ENCODE data around the gene BARX2.

Gene BARX2

GRCh38 chr11:129354691-129355090 lies 21.0 kb upstream of the BARX2 start:
- Histone ChIP-seq H3K4me1 (ENCODE audit: control insufficient read depth, insufficient read depth, low read length) (no peaks in the 10 kb centered on the region), H3K9me3 (ENCODE audit: control insufficient read depth, insufficient read depth, low read depth, low read length) (peaks cover 3% of the 10 kb centered on the region; the same call in 1 of the 2 replicates), H3K9ac (ENCODE audit: low read length) (no peak overlapping the region), H3K27ac (ENCODE audit: low read depth, low read length) (no peak overlapping the region), H3K4me3 (ENCODE audit: low read depth, low read length) (no peak overlapping the region), H3K27me3 (ENCODE audit: control insufficient read depth, insufficient read depth, low read length) (no peaks in the 10 kb centered on the region; the same call in 1 of the 2 replicates), H3K36me3 (ENCODE audit: control insufficient read depth, insufficient read depth, low read length) (no peaks in the 10 kb centered on the region)

GRCh38 chr11:129359748-129360147 lies 15.9 kb upstream of the BARX2 start:
- Histone ChIP-seq H3K36me3 (ENCODE audit: control insufficient read depth, insufficient read depth, low read length) (no peaks in the 10 kb centered on the region), H3K9me3 (ENCODE audit: control insufficient read depth, insufficient read depth, low read depth, low read length) (peaks cover 5% of the 10 kb centered on the region; the same call in 1 of the 2 replicates), H3K9ac (ENCODE audit: low read length) (no peak overlapping the region), H3K4me3 (ENCODE audit: low read depth, low read length) (no peak overlapping the region), H3K4me1 (ENCODE audit: control insufficient read depth, insufficient read depth, low read length) (no peaks in the 10 kb centered on the region), H3K27me3 (ENCODE audit: control insufficient read depth, insufficient read depth, low read length) (peaks cover 10% of the 10 kb centered on the region; the same call in 1 of the 2 replicates), H3K27ac (ENCODE audit: low read depth, low read length) (no peak overlapping the region)

GRCh38 chr11:129364143-129364654 lies 11.4 kb upstream of the BARX2 start:
- Histone ChIP-seq H3K36me3 (ENCODE audit: control insufficient read depth, insufficient read depth, low read length) (no peaks in the 10 kb centered on the region), H3K27ac (ENCODE audit: low read depth, low read length) (no peak overlapping the region), H3K4me1 (ENCODE audit: control insufficient read depth, insufficient read depth, low read length) (peaks cover 3% of the 10 kb centered on the region; the same call in 1 of the 2 replicates), H3K9me3 (ENCODE audit: control insufficient read depth, insufficient read depth, low read depth, low read length) (peaks cover 5% of the 10 kb centered on the region; the same call in 1 of the 2 replicates), H3K9ac (ENCODE audit: low read length) (no peak overlapping the region), H3K4me3 (ENCODE audit: low read depth, low read length) (no peak overlapping the region), H3K27me3 (ENCODE audit: control insufficient read depth, insufficient read depth, low read length) (peaks cover 49% of the 10 kb centered on the region)

GRCh38 chr11:129365816-129366215 lies 9.8 kb upstream of the BARX2 start:
- no peak overlapping the region for H3K4me3 ChIP-seq (ENCODE audit: low read depth, low read length)
- no peaks in the 10 kb centered on the region for H3K36me3 ChIP-seq (ENCODE audit: control insufficient read depth, insufficient read depth, low read length)
- peaks cover 3% of the 10 kb centered on the region; the same call in 1 of the 2 replicates for H3K4me1 ChIP-seq (ENCODE audit: control insufficient read depth, insufficient read depth, low read length)
- no peaks in the 10 kb centered on the region for H3K9me3 ChIP-seq (ENCODE audit: control insufficient read depth, insufficient read depth, low read depth, low read length)
- peaks cover 65% of the 10 kb centered on the region for H3K27me3 ChIP-seq (ENCODE audit: control insufficient read depth, insufficient read depth, low read length)
- no peak overlapping the region for H3K9ac ChIP-seq (ENCODE audit: low read length)
- H3K27ac ChIP-seq (ENCODE audit: low read depth, low read length): no peak overlapping the region

- Histone ChIP-seq H3K27ac (ENCODE audit: low read depth, low read length) (no peak overlapping the region), H3K4me1 (ENCODE audit: control insufficient read depth, insufficient read depth, low read length) (peaks cover 3% of the 10 kb centered on the region; the same call in 1 of the 2 replicates), H3K27me3 (ENCODE audit: control insufficient read depth, insufficient read depth, low read length) (peaks cover 76% of the 10 kb centered on the region), H3K36me3 (ENCODE audit: control insufficient read depth, insufficient read depth, low read length) (no peaks in the 10 kb centered on the region), H3K4me3 (ENCODE audit: low read depth, low read length) (no peak overlapping the region), H3K9me3 (ENCODE audit: control insufficient read depth, insufficient read depth, low read depth, low read length) (no peaks in the 10 kb centered on the region), H3K9ac (ENCODE audit: low read length) (no peak overlapping the region)
These were observed 8.7 kb upstream of the BARX2 start for GRCh38 chr11:129366737-129367597.

- Histone ChIP-seq H3K9me3 (ENCODE audit: control insufficient read depth, insufficient read depth, low read depth, low read length) (no peaks in the 10 kb centered on the region), H3K27ac (ENCODE audit: low read depth, low read length) (no peak overlapping the region), H3K9ac (ENCODE audit: low read length) (no peak overlapping the region), H3K36me3 (ENCODE audit: control insufficient read depth, insufficient read depth, low read length) (no peaks in the 10 kb centered on the region), H3K4me1 (ENCODE audit: control insufficient read depth, insufficient read depth, low read length) (peaks cover 9% of the 10 kb centered on the region; the same call in 1 of the 2 replicates), H3K4me3 (ENCODE audit: low read depth, low read length) (no peak overlapping the region), H3K27me3 (ENCODE audit: control insufficient read depth, insufficient read depth, low read length) (peaks cover 88% of the 10 kb centered on the region)
These were observed 6.6 kb upstream of the BARX2 start for GRCh38 chr11:129368889-129369672.

GRCh38 chr11:129370715-129371114 lies 4.9 kb upstream of the BARX2 start:
- Histone ChIP-seq H3K27me3 (ENCODE audit: control insufficient read depth, insufficient read depth, low read length) (peaks cover 99% of the 10 kb centered on the region), H3K9me3 (ENCODE audit: control insufficient read depth, insufficient read depth, low read depth, low read length) (no peaks in the 10 kb centered on the region), H3K9ac (ENCODE audit: low read length) (no peak overlapping the region), H3K36me3 (ENCODE audit: control insufficient read depth, insufficient read depth, low read length) (no peaks in the 10 kb centered on the region), H3K4me1 (ENCODE audit: control insufficient read depth, insufficient read depth, low read length) (peaks cover 14% of the 10 kb centered on the region; the same call in 1 of the 2 replicates), H3K27ac (ENCODE audit: low read depth, low read length) (no peak overlapping the region), H3K4me3 (ENCODE audit: low read depth, low read length) (no peak overlapping the region)

GRCh38 chr11:129372609-129373488 lies 2.8 kb upstream of the BARX2 start:
- Histone ChIP-seq H3K4me1 (ENCODE audit: control insufficient read depth, insufficient read depth, low read length) (peaks cover 21% of the 10 kb centered on the region), H3K27me3 (ENCODE audit: control insufficient read depth, insufficient read depth, low read length) (peaks cover 100% of the 10 kb centered on the region), H3K9me3 (ENCODE audit: control insufficient read depth, insufficient read depth, low read depth, low read length) (no peaks in the 10 kb centered on the region), H3K36me3 (ENCODE audit: control insufficient read depth, insufficient read depth, low read length) (no peaks in the 10 kb centered on the region), H3K4me3 (ENCODE audit: low read depth, low read length) (peak overlapping the region; percentile 61), H3K27ac (ENCODE audit: low read depth, low read length) (no peak overlapping the region), H3K9ac (ENCODE audit: low read length) (no peak overlapping the region)

GRCh38 chr11:129373489-129373953 lies 2.1 kb upstream of the BARX2 start:
- Histone ChIP-seq H3K27ac (ENCODE audit: low read depth, low read length) (no peak overlapping the region), H3K9ac (ENCODE audit: low read length) (no peak overlapping the region), H3K27me3 (ENCODE audit: control insufficient read depth, insufficient read depth, low read length) (peaks cover 98% of the 10 kb centered on the region), H3K4me3 (ENCODE audit: low read depth, low read length) (peak overlapping the region; percentile 61), H3K9me3 (ENCODE audit: control insufficient read depth, insufficient read depth, low read depth, low read length) (no peaks in the 10 kb centered on the region), H3K4me1 (ENCODE audit: control insufficient read depth, insufficient read depth, low read length) (peaks cover 21% of the 10 kb centered on the region), H3K36me3 (ENCODE audit: control insufficient read depth, insufficient read depth, low read length) (no peaks in the 10 kb centered on the region)

Data from HUES6 (cell line).